WTC11 (cell line): ENCODE data around the gene PDZD2. TPM values are rescaled to one million over a fixed set of nuclear protein-coding genes. Genes with fewer than 3 reads are reported as not detected.

Experiments
- ATAC-seq: fragments of 200-7000 bp; cut with Tn5 transposase; 2 replicates; pipeline ENCODE4 v1.10.0; 2021; ENCODE audit warnings: mild to moderate bottlenecking, moderate library complexity
- CTCF ChIA-PET: fragments of 300-600 bp; sonication (Branson Sonifier 250); formaldehyde crosslinking; loops from one replicate; lab custom pipeline; 2021; ENCODE audit warnings: antibody characterized with exemption; lab: Charles Lee
- POLR2A ChIA-PET: fragments of 350-600 bp; sonication (Branson Sonifier 250); formaldehyde crosslinking; loops from one replicate; lab custom pipeline; 2021; ENCODE audit warnings: antibody characterized with exemption; lab: Charles Lee
- DNase-seq: peaks from one replicate; pipeline ENCODE4 v3.0.0; 2021; ENCODE audit warnings: low spot score
- H3K27ac Mint-ChIP-seq: 2 replicates; pipeline ENCODE4 v1.8.0; 2021; ENCODE audit warnings: mixed read lengths
- H3K27me3 Mint-ChIP-seq: 2 replicates; pipeline ENCODE4 v1.8.0; 2021; ENCODE audit warnings: low read depth, mild to moderate bottlenecking, moderate library complexity, mixed read lengths
- H3K36me3 Mint-ChIP-seq: 2 replicates; pipeline ENCODE4 v1.8.0; 2021; ENCODE audit warnings: mixed read lengths
- H3K4me1 Mint-ChIP-seq: 2 replicates; pipeline ENCODE4 v1.8.0; 2022; ENCODE audit warnings: mixed read lengths
- H3K4me3 Mint-ChIP-seq: 2 replicates; pipeline ENCODE4 v1.8.0; 2021; ENCODE audit warnings: mild to moderate bottlenecking, moderate library complexity, mixed read lengths
- H3K9me3 Mint-ChIP-seq: 2 replicates; pipeline ENCODE4 v1.8.0; 2021; ENCODE audit warnings: mixed read lengths
- CREM ChIP-seq: sonication (generic); formaldehyde crosslinking; IDR thresholded peaks from 2 replicates; pipeline ENCODE4 v1.8.1; 2022; ENCODE audit warnings: mild to moderate bottlenecking, missing genetic modification reagents, moderate library complexity
- NFATC4 ChIP-seq: fragments of 250-450 bp; sonication (Bioruptor Pico); IDR thresholded peaks from 2 replicates; pipeline ENCODE4 v1.9.0; 2021; ENCODE audit warnings: mild to moderate bottlenecking
- NFYB ChIP-seq: sonication (generic); formaldehyde crosslinking; conservative IDR thresholded peaks from 2 replicates; pipeline ENCODE4 v1.8.0; 2022; ENCODE audit warnings: low read depth, missing genetic modification reagents
- NR1H2 ChIP-seq: sonication (generic); formaldehyde crosslinking; IDR thresholded peaks from 2 replicates; pipeline ENCODE4 v1.9.0; 2021; ENCODE audit warnings: mild to moderate bottlenecking, moderate library complexity, missing genetic modification reagents
- NR2C2 ChIP-seq: sonication (generic); formaldehyde crosslinking; IDR thresholded peaks from 2 replicates; pipeline ENCODE4 v1.8.0; 2022; ENCODE audit warnings: mild to moderate bottlenecking, missing genetic modification reagents
- NR3C1 ChIP-seq: sonication (generic); formaldehyde crosslinking; conservative IDR thresholded peaks from 2 replicates; pipeline ENCODE4 v1.8.1; 2023; ENCODE audit warnings: low read depth, mild to moderate bottlenecking, missing genetic modification reagents
- SOX15 ChIP-seq: fragments of 250-450 bp; sonication (Bioruptor Pico); IDR thresholded peaks from 2 replicates; pipeline ENCODE4 v1.9.0; 2021; ENCODE audit warnings: mild to moderate bottlenecking
- ZBTB21 ChIP-seq: sonication (generic); formaldehyde crosslinking; IDR thresholded peaks from 2 replicates; pipeline ENCODE4 v1.8.1; 2023; ENCODE audit warnings: mild to moderate bottlenecking, missing genetic modification reagents, borderline replicate concordance
- ZNF671 ChIP-seq: fragments of 250-450 bp; sonication (Bioruptor Pico); IDR thresholded peaks from 2 replicates; pipeline ENCODE4 v1.8.0; 2021; ENCODE audit warnings: mild to moderate bottlenecking
- total RNA-seq: library from RNA; stranded (reverse); gene quantifications from 3 replicates; pipeline ENCODE4 v1.2.3, GENCODE V29; 2021
- TF ChIP-seq, protein P1 (sequence below): sonication (generic); formaldehyde crosslinking; IDR thresholded peaks from 2 replicates; pipeline ENCODE4 v1.8.1; 2023; ENCODE audit warnings: mild to moderate bottlenecking, missing genetic modification reagents
- TF ChIP-seq, protein P2 (sequence below): sonication (generic); formaldehyde crosslinking; IDR thresholded peaks from 2 replicates; pipeline ENCODE4 v1.8.1; 2022; ENCODE audit warnings: mild to moderate bottlenecking, missing genetic modification reagents, moderate library complexity, borderline replicate concordance
- TF ChIP-seq, protein P3 (sequence below): fragments of 250-450 bp; sonication (Bioruptor Pico); IDR thresholded peaks from 2 replicates; pipeline ENCODE4 v2.1.2; 2022; ENCODE audit warnings: mild to moderate bottlenecking, moderate library complexity
- TF ChIP-seq, protein P4 (sequence below): sonication (generic); formaldehyde crosslinking; IDR thresholded peaks from 2 replicates; pipeline ENCODE4 v1.8.1; 2023; ENCODE audit warnings: mild to moderate bottlenecking, missing genetic modification reagents, borderline replicate concordance
- TF ChIP-seq, protein P5 (sequence below): fragments of 250-450 bp; sonication (Bioruptor Pico); IDR thresholded peaks from 2 replicates; pipeline ENCODE4 v1.9.0; 2021; ENCODE audit warnings: mild to moderate bottlenecking
- TF ChIP-seq, protein P6 (sequence below): sonication (generic); formaldehyde crosslinking; IDR thresholded peaks from 2 replicates; pipeline ENCODE4 v1.8.1; 2023; ENCODE audit warnings: mild to moderate bottlenecking, missing genetic modification reagents
- TF ChIP-seq, protein P7 (sequence below): sonication (generic); formaldehyde crosslinking; IDR thresholded peaks from 2 replicates; pipeline ENCODE4 v1.8.0; 2023; ENCODE audit warnings: mild to moderate bottlenecking, missing genetic modification reagents

The PDZD2 gene
- total RNA-seq, 1 experiment from 2014 or later: 11.4 TPM

DNA sequence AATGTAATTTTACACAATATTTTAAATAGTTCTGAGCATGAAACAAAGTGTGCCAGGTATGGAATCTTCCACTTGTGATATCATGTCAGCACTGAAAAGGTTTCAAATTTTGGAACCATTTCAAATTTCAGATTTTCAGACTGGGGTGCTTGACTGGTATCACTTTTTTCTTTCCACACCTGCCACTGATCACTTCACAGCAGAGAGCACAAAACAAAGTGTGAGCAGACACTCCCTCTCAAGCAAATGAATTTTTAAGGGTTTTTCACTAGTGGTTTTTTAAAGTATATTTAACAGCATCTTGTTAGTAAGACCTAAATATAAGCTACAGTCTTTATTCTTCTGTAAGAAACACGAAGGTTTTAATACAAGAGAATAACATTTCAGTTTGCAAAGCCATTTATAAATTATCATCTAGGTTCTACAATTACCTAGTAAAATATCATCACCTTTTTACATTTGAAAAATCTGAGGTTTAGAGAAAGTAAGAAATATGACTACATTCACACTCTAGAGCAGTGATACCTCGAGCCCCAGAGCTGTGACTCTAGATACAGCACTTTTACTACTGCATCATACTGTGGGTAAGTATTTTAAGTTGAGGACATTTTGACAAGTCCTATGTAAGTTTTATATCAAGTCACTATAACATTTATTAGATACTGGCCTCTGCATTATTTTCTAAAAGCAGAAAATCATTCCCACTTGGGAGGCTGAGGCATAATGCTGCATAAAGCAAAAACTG lies 520.6 kb downstream of the PDZD2 start:
- Mint-ChIP-seq H3K27ac (no peak overlapping the region), H3K4me1 (no peaks in the 10 kb centered on the region; the same call in 1 of the 2 replicates), H3K4me3 (no peak overlapping the region), H3K36me3 (peaks cover 12% of the 10 kb centered on the region), H3K27me3 (no peaks in the 10 kb centered on the region), H3K9me3 (no peaks in the 10 kb centered on the region)
- CTCF ChIA-PET: no interaction called here
- DNase-seq (no peak), ATAC-seq (no peak)
- POLR2A ChIA-PET: no interaction called here
- no peak for TF ChIP-seq NR2C2 (CRISPR knock-in tag)
- TF ChIP-seq NFYB (CRISPR knock-in tag): no peak
- no peak for TF ChIP-seq SOX15 (CRISPR knock-in tag)
- TF ChIP-seq, protein P1, sequence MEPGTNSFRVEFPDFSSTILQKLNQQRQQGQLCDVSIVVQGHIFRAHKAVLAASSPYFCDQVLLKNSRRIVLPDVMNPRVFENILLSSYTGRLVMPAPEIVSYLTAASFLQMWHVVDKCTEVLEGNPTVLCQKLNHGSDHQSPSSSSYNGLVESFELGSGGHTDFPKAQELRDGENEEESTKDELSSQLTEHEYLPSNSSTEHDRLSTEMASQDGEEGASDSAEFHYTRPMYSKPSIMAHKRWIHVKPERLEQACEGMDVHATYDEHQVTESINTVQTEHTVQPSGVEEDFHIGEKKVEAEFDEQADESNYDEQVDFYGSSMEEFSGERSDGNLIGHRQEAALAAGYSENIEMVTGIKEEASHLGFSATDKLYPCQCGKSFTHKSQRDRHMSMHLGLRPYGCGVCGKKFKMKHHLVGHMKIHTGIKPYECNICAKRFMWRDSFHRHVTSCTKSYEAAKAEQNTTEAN (CRISPR knock-in tag): no peak
- TF ChIP-seq, protein P2, sequence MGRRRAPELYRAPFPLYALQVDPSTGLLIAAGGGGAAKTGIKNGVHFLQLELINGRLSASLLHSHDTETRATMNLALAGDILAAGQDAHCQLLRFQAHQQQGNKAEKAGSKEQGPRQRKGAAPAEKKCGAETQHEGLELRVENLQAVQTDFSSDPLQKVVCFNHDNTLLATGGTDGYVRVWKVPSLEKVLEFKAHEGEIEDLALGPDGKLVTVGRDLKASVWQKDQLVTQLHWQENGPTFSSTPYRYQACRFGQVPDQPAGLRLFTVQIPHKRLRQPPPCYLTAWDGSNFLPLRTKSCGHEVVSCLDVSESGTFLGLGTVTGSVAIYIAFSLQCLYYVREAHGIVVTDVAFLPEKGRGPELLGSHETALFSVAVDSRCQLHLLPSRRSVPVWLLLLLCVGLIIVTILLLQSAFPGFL (CRISPR knock-in tag): no peak
- no peak for TF ChIP-seq NR3C1 (CRISPR knock-in tag)
- TF ChIP-seq CREM (CRISPR knock-in tag): no peak

DNA sequence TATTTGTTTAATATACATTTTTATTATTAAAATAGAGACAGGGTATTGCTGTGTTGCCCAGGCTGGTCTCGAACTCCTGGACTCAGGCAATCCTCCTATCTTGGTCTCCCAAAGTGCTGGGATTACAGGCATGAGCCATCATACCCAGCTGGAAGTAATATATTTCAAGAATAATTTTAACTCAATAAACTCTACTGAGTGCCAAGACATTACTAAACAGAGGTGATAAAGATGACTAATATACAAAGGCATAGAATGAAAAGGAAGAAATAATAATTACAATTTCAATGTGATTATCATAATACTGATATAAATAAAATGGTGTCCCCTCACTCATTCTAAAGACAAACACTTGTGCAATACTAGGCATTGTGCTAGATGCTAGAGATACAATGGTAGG lies 521.3 kb downstream of the PDZD2 start:
- ChIA-PET POLR2A (interaction anchor here (0.7 kb wide), 1 partner anchor 33 kb away, joined by 6 read pairs; no protein-coding TSS in a partner anchor), CTCF (no interaction called here)
- ATAC-seq (no peak), DNase-seq (no peak)
- no peaks in the 10 kb centered on the region; the same call in 1 of the 2 replicates for H3K4me1 Mint-ChIP-seq
- H3K9me3 Mint-ChIP-seq: no peaks in the 10 kb centered on the region
- H3K4me3 Mint-ChIP-seq: no peak overlapping the region
- no peak overlapping the region for H3K27ac Mint-ChIP-seq
- no peaks in the 10 kb centered on the region for H3K27me3 Mint-ChIP-seq
- peaks cover 15% of the 10 kb centered on the region for H3K36me3 Mint-ChIP-seq
- TF ChIP-seq NFATC4 (CRISPR knock-in tag) (no peak), ZBTB21 (no peak), NR1H2 (no peak), ZNF671 (CRISPR knock-in tag) (no peak)
- TF ChIP-seq, protein P3, sequence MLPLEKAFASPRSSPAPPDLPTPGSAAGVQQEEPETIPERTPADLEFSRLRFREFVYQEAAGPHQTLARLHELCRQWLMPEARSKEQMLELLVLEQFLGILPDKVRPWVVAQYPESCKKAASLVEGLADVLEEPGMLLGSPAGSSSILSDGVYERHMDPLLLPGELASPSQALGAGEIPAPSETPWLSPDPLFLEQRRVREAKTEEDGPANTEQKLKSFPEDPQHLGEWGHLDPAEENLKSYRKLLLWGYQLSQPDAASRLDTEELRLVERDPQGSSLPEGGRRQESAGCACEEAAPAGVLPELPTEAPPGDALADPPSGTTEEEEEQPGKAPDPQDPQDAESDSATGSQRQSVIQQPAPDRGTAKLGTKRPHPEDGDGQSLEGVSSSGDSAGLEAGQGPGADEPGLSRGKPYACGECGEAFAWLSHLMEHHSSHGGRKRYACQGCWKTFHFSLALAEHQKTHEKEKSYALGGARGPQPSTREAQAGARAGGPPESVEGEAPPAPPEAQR: no peak
- TF ChIP-seq, protein P4, sequence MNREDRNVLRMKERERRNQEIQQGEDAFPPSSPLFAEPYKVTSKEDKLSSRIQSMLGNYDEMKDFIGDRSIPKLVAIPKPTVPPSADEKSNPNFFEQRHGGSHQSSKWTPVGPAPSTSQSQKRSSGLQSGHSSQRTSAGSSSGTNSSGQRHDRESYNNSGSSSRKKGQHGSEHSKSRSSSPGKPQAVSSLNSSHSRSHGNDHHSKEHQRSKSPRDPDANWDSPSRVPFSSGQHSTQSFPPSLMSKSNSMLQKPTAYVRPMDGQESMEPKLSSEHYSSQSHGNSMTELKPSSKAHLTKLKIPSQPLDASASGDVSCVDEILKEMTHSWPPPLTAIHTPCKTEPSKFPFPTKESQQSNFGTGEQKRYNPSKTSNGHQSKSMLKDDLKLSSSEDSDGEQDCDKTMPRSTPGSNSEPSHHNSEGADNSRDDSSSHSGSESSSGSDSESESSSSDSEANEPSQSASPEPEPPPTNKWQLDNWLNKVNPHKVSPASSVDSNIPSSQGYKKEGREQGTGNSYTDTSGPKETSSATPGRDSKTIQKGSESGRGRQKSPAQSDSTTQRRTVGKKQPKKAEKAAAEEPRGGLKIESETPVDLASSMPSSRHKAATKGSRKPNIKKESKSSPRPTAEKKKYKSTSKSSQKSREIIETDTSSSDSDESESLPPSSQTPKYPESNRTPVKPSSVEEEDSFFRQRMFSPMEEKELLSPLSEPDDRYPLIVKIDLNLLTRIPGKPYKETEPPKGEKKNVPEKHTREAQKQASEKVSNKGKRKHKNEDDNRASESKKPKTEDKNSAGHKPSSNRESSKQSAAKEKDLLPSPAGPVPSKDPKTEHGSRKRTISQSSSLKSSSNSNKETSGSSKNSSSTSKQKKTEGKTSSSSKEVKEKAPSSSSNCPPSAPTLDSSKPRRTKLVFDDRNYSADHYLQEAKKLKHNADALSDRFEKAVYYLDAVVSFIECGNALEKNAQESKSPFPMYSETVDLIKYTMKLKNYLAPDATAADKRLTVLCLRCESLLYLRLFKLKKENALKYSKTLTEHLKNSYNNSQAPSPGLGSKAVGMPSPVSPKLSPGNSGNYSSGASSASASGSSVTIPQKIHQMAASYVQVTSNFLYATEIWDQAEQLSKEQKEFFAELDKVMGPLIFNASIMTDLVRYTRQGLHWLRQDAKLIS (CRISPR knock-in tag): no peak
- TF ChIP-seq, protein P5, sequence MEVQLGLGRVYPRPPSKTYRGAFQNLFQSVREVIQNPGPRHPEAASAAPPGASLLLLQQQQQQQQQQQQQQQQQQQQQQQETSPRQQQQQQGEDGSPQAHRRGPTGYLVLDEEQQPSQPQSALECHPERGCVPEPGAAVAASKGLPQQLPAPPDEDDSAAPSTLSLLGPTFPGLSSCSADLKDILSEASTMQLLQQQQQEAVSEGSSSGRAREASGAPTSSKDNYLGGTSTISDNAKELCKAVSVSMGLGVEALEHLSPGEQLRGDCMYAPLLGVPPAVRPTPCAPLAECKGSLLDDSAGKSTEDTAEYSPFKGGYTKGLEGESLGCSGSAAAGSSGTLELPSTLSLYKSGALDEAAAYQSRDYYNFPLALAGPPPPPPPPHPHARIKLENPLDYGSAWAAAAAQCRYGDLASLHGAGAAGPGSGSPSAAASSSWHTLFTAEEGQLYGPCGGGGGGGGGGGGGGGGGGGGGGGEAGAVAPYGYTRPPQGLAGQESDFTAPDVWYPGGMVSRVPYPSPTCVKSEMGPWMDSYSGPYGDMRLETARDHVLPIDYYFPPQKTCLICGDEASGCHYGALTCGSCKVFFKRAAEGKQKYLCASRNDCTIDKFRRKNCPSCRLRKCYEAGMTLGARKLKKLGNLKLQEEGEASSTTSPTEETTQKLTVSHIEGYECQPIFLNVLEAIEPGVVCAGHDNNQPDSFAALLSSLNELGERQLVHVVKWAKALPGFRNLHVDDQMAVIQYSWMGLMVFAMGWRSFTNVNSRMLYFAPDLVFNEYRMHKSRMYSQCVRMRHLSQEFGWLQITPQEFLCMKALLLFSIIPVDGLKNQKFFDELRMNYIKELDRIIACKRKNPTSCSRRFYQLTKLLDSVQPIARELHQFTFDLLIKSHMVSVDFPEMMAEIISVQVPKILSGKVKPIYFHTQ: no peak
- TF ChIP-seq, protein P6, sequence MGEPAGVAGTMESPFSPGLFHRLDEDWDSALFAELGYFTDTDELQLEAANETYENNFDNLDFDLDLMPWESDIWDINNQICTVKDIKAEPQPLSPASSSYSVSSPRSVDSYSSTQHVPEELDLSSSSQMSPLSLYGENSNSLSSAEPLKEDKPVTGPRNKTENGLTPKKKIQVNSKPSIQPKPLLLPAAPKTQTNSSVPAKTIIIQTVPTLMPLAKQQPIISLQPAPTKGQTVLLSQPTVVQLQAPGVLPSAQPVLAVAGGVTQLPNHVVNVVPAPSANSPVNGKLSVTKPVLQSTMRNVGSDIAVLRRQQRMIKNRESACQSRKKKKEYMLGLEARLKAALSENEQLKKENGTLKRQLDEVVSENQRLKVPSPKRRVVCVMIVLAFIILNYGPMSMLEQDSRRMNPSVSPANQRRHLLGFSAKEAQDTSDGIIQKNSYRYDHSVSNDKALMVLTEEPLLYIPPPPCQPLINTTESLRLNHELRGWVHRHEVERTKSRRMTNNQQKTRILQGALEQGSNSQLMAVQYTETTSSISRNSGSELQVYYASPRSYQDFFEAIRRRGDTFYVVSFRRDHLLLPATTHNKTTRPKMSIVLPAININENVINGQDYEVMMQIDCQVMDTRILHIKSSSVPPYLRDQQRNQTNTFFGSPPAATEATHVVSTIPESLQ (CRISPR knock-in tag): no peak
- TF ChIP-seq, protein P7, sequence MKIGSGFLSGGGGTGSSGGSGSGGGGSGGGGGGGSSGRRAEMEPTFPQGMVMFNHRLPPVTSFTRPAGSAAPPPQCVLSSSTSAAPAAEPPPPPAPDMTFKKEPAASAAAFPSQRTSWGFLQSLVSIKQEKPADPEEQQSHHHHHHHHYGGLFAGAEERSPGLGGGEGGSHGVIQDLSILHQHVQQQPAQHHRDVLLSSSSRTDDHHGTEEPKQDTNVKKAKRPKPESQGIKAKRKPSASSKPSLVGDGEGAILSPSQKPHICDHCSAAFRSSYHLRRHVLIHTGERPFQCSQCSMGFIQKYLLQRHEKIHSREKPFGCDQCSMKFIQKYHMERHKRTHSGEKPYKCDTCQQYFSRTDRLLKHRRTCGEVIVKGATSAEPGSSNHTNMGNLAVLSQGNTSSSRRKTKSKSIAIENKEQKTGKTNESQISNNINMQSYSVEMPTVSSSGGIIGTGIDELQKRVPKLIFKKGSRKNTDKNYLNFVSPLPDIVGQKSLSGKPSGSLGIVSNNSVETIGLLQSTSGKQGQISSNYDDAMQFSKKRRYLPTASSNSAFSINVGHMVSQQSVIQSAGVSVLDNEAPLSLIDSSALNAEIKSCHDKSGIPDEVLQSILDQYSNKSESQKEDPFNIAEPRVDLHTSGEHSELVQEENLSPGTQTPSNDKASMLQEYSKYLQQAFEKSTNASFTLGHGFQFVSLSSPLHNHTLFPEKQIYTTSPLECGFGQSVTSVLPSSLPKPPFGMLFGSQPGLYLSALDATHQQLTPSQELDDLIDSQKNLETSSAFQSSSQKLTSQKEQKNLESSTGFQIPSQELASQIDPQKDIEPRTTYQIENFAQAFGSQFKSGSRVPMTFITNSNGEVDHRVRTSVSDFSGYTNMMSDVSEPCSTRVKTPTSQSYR (CRISPR knock-in tag): no peak
